Measurements from ENCODE around the gene HK3.
"Not testable (repeated sequence)": the region's sequence is repeated elsewhere in the genome, so short reads cannot be mapped to it uniquely, and the experiment has no call there.

The HK3 gene

GRCh38 chr5:176882567-176882903, 16.6 kb downstream of the HK3 start:
- no peak for DNase-seq (ENCODE audit: low read depth in 2 of 2)

GRCh38 chr5:176881816-176882566, 17.2 kb downstream of the HK3 start:
- DNase-seq (ENCODE audit: low read depth in 2 of 2) = no peak

- no peak for DNase-seq (ENCODE audit: low read depth in 2 of 2)
Measured at GRCh38 chr5:176881021-176881749, 18.0 kb downstream of the HK3 start.

GRCh38 chr5:176880366-176881020, 18.7 kb downstream of the HK3 start:
- no peak for DNase-seq (ENCODE audit: low read depth in 2 of 2)

GRCh38 chr5:176879663-176880361, 19.3 kb downstream of the HK3 start:
- no peak for DNase-seq (ENCODE audit: low read depth in 2 of 2)

GRCh38 chr5:176878906-176879662, 20.1 kb downstream of the HK3 start:
- no peak for DNase-seq (ENCODE audit: low read depth in 2 of 2)

- DNase-seq (ENCODE audit: low read depth in 2 of 2) = no peak
Measured at GRCh38 chr5:176878463-176878862, 20.7 kb downstream of the HK3 start.

GRCh38 chr5:176877793-176878331, 21.3 kb downstream of the HK3 start:
- DNase-seq (ENCODE audit: low read depth in 2 of 2) = no peak

GRCh38 chr5:176876506-176877431, 22.4 kb downstream of the HK3 start:
- DNase-seq (ENCODE audit: low read depth in 2 of 2) = no peak

- DNase-seq (ENCODE audit: low read depth in 2 of 2) = no peak
Measured at GRCh38 chr5:176875783-176876505, 23.2 kb downstream of the HK3 start.

GRCh38 chr5:176875014-176875550, 24.1 kb downstream of the HK3 start:
- DNase-seq (ENCODE audit: low read depth in 2 of 2) = no peak

GRCh38 chr5:176874198-176874780, 24.9 kb downstream of the HK3 start:
- no peak for DNase-seq (ENCODE audit: low read depth in 2 of 2)

- DNase-seq (ENCODE audit: low read depth in 2 of 2) = no peak
Measured at GRCh38 chr5:176873541-176874172, 25.5 kb downstream of the HK3 start.

- not testable (repeated sequence) for DNase-seq (ENCODE audit: low read depth in 2 of 2)
Measured at GRCh38 chr5:176873011-176873410, 26.1 kb downstream of the HK3 start.

GRCh38 chr5:176872586-176872985, 26.6 kb downstream of the HK3 start:
- not testable (repeated sequence) for DNase-seq (ENCODE audit: low read depth in 2 of 2)

- DNase-seq (ENCODE audit: low read depth in 2 of 2) = not testable (repeated sequence)
Measured at GRCh38 chr5:176870644-176871043, 28.5 kb downstream of the HK3 start.

- DNase-seq (ENCODE audit: low read depth in 2 of 2) = no peak
Measured at GRCh38 chr5:176870110-176870591, 29.0 kb downstream of the HK3 start.

GRCh38 chr5:176869501-176870109, 29.5 kb downstream of the HK3 start:
- DNase-seq (ENCODE audit: low read depth in 2 of 2) = no peak

Measured in fibroblast of skin of left quadriceps (primary cell).